HG03045 (cell line): Measurements from ENCODE around the gene LCN15.
"Not testable (repeated sequence)": the region's sequence is repeated elsewhere in the genome, so short reads cannot be mapped to it uniquely, and the experiment has no call there.

Experiments
- ATAC-seq: cut with Tn5 transposase; IDR thresholded peaks from one replicate; pipeline ENCODE4 v1.9.1; 2021; ENCODE audit warnings: mild to moderate bottlenecking, moderate library complexity; ENCODE audit not compliant: unreplicated experiment

The LCN15 gene

GRCh38 chr9:136794281-136794999, 30.1 kb upstream of the LCN15 start:
- ATAC-seq, result no peak

GRCh38 chr9:136793086-136793946, 29.0 kb upstream of the LCN15 start:
- no peak for ATAC-seq

- ATAC-seq, result no peak
Measured at GRCh38 chr9:136792321-136793085, 28.2 kb upstream of the LCN15 start.

- peak; percentile 15 for ATAC-seq
Measured at GRCh38 chr9:136791516-136792276, 27.4 kb upstream of the LCN15 start.

- ATAC-seq, result peak; percentile 84
Measured at GRCh38 chr9:136790640-136791515, 26.6 kb upstream of the LCN15 start, which contains the start of gene TMEM141. TMEM141 (plus strand) TSS chr9:136791344; CDS start chr9:136791371, 27 bp downstream.

GRCh38 chr9:136789523-136789937, 25.2 kb upstream of the LCN15 start:
- no peak for ATAC-seq

GRCh38 chr9:136788644-136789522, 24.6 kb upstream of the LCN15 start:
- not testable (repeated sequence) for ATAC-seq

GRCh38 chr9:136787690-136788400, 23.5 kb upstream of the LCN15 start:
- no peak for ATAC-seq

GRCh38 chr9:136786983-136787382, 22.7 kb upstream of the LCN15 start:
- ATAC-seq, result not testable (repeated sequence)

GRCh38 chr9:136786451-136786850, 22.1 kb upstream of the LCN15 start:
- no peak for ATAC-seq

GRCh38 chr9:136785565-136786355, 21.4 kb upstream of the LCN15 start:
- ATAC-seq, result not testable (repeated sequence)

GRCh38 chr9:136784997-136785361, 20.7 kb upstream of the LCN15 start:
- ATAC-seq, result no peak

GRCh38 chr9:136784249-136784996, 20.1 kb upstream of the LCN15 start:
- ATAC-seq, result no peak

GRCh38 chr9:136782452-136782851, 18.1 kb upstream of the LCN15 start:
- ATAC-seq, result no peak

- no peak for ATAC-seq
Measured at GRCh38 chr9:136779808-136780207, 15.5 kb upstream of the LCN15 start.

- ATAC-seq, result no peak
Measured at GRCh38 chr9:136777359-136777758, 13.0 kb upstream of the LCN15 start.
